ENCODE data around the gene SLC25A48. TPM values are rescaled to one million over a fixed set of nuclear protein-coding genes. Genes with fewer than 3 reads are reported as not detected.

The SLC25A48 gene
- total and polyA plus RNA-seq, 2 of the 4 experiments (the other 2 are of a cell fraction) = not detected

GRCh38 chr5:135905144-135905543 is 70.7 kb downstream of the SLC25A48 start:
- POLR2A ChIA-PET (ENCODE audit: unreplicated experiment) = no interaction called here
- H3K4me1 ChIP-seq (ENCODE audit: control insufficient read depth, insufficient read depth, low read length) = no peaks in the 10 kb centered on the region
- no peak overlapping the region for H2BK20ac ChIP-seq (ENCODE audit: low read depth, low read length)
- H4K8ac ChIP-seq (ENCODE audit: low read depth in 2 of 2, low read length in 2 of 2) = no peak overlapping the region
- no peak overlapping the region for H4K5ac ChIP-seq (ENCODE audit: low read depth, low read length)
- H3K18ac ChIP-seq (ENCODE audit: low read depth, low read length) = no peak overlapping the region
- H2AK5ac ChIP-seq (ENCODE audit: low read depth, low read length) = no peak overlapping the region
- H4K20me1 ChIP-seq (ENCODE audit: insufficient read depth, low read length) = no peaks in the 10 kb centered on the region
- H3K14ac ChIP-seq (replicated peaks; ENCODE audit: low read depth, low read length) = no peak overlapping the region
- no peak overlapping the region for H4K91ac ChIP-seq (ENCODE audit: insufficient read depth, low read depth, low read length)
- no peak overlapping the region for H2BK5ac ChIP-seq (ENCODE audit: low read depth, low read length, poor library complexity, severe bottlenecking)
- BruUV-seq (replicated peaks) = no TSS peak
- no peak overlapping the region for H2BK120ac ChIP-seq (ENCODE audit: low read depth, low read length)
- TF ChIP-seq MAZ (IDR thresholded peaks at IDR 0.05; ENCODE audit: borderline replicate concordance, low read depth, low read length) (no peak), RCOR1 (IDR thresholded peaks at IDR 0.05; ENCODE audit: insufficient replicate concordance, low read length) (no peak), NFE2L2 (IDR thresholded peaks at IDR 0.05; ENCODE audit: low read depth, low read length) (no peak), POLR2A (IDR thresholded peaks at IDR 0.05; ENCODE audit: low read depth, low read length) (no peak), RFX5 (IDR thresholded peaks at IDR 0.05; ENCODE audit: low read depth, low read length) (no peak), CTCF (conservative IDR thresholded peaks at IDR 0.05; ENCODE audit: low read depth, low read length) (no peak), ELK1 (IDR thresholded peaks at IDR 0.05; ENCODE audit: borderline replicate concordance, low read depth, low read length) (no peak)
- H3K36me3 ChIP-seq (ENCODE audit: control insufficient read depth, insufficient read depth, low read length) = no peaks in the 10 kb centered on the region
- H3K4me3 ChIP-seq (ENCODE audit: insufficient read depth, low read depth, low read length) = no peak overlapping the region
- no peak overlapping the region for H3K9ac ChIP-seq (ENCODE audit: low read depth, low read length)
- WGBS, 2 experiments (ENCODE audit: extremely low coverage in 2 of 2, insufficient read length in 1 of 2) = no CpG with 5 or more reads among the region's 1 CpG
- in situ Hi-C loops (cut with MboI; ENCODE audit: low sequenced_read_pairs) (no loop called here), intact Hi-C loops (cut with micrococcal nuclease) (no loop called here), dilution Hi-C loops (cut with HindIII; ENCODE audit: low sequenced_read_pairs, unreplicated experiment) (no loop called here)
- H2AFZ ChIP-seq (replicated peaks; ENCODE audit: low read length, poor library complexity) = no peak overlapping the region
- no peaks in the 10 kb centered on the region for H3K9me3 ChIP-seq (ENCODE audit: control insufficient read depth, insufficient read depth, low read length)
- no peak overlapping the region for H2AK9ac ChIP-seq (replicated peaks; ENCODE audit: low read depth, low read length, poor library complexity)
- CTCF ChIA-PET = interaction anchor here (0.9 to 1.2 kb wide), 2 partner anchors 14 to 307 kb away, joined by 3 read pairs; no protein-coding TSS in a partner anchor
- H3K9me1 ChIP-seq (ENCODE audit: insufficient read depth, low read length) = no peaks in the 10 kb centered on the region
- no peak overlapping the region for H2BK15ac ChIP-seq (ENCODE audit: low read depth, low read length)
- H3K23ac ChIP-seq (ENCODE audit: low read depth, low read length) = no peak overlapping the region
- no peak overlapping the region for H3K56ac ChIP-seq (ENCODE audit: extremely low read depth, insufficient read depth, low read length)
- peaks cover 27% of the 10 kb centered on the region for H3K27me3 ChIP-seq (ENCODE audit: control insufficient read depth, insufficient read depth, low read length)
- no peak for ATAC-seq (ENCODE audit: low read depth)
- H3K4me2 ChIP-seq (ENCODE audit: low read depth, low read length) = no peak overlapping the region
- H3K79me1 ChIP-seq (ENCODE audit: low read depth in 1 of 2, low read length in 2 of 2) = no peaks in the 10 kb centered on the region
- DNase-seq = no peak
- no peak overlapping the region for H3K27ac ChIP-seq (ENCODE audit: insufficient read depth, low read length)
- H3K4ac ChIP-seq (ENCODE audit: low read depth, low read length) = no peak overlapping the region
